HG02884 (cell line): ENCODE data around the gene MS4A10.
"Not testable (repeated sequence)": the region's sequence is repeated elsewhere in the genome, so short reads cannot be mapped to it uniquely, and the experiment has no call there.

Experiments used
- ATAC-seq: cut with Tn5 transposase; IDR thresholded peaks from one replicate; pipeline ENCODE4 v1.9.1; 2021; ENCODE audit warnings: mild to moderate bottlenecking, moderate library complexity; ENCODE audit not compliant: unreplicated experiment

The MS4A10 gene

GRCh38 chr11:60821827-60822599 is 36.9 kb downstream of the MS4A10 start:
- no peak for ATAC-seq

- ATAC-seq, result not testable (repeated sequence)
Measured at GRCh38 chr11:60823745-60824306, 38.7 kb downstream of the MS4A10 start.

- no peak for ATAC-seq
Measured at GRCh38 chr11:60825118-60825517, 40.0 kb downstream of the MS4A10 start.

GRCh38 chr11:60825790-60826189 is 40.7 kb downstream of the MS4A10 start:
- no peak for ATAC-seq

- ATAC-seq, result no peak
Measured at GRCh38 chr11:60830478-60831142, 45.5 kb downstream of the MS4A10 start.

GRCh38 chr11:60831143-60831500 is 46.0 kb downstream of the MS4A10 start:
- peak; percentile 75 for ATAC-seq

- no peak for ATAC-seq
Measured at GRCh38 chr11:60831501-60832079, 46.5 kb downstream of the MS4A10 start.

- ATAC-seq, result no peak
Measured at GRCh38 chr11:60834742-60835533, 49.8 kb downstream of the MS4A10 start.

- ATAC-seq, result no peak
Measured at GRCh38 chr11:60835534-60835846, 50.4 kb downstream of the MS4A10 start.

- ATAC-seq, result no peak
Measured at GRCh38 chr11:60836866-60837515, 51.9 kb downstream of the MS4A10 start.

GRCh38 chr11:60838132-60838531 is 53.0 kb downstream of the MS4A10 start:
- no peak for ATAC-seq

- no peak for ATAC-seq
Measured at GRCh38 chr11:60840470-60841430, 55.6 kb downstream of the MS4A10 start.

GRCh38 chr11:60841797-60842667 is 56.9 kb downstream of the MS4A10 start, which contains the start of gene CCDC86:
Gene CCDC86, plus strand, starts transcription at chr11:60842113. Its CDS starts 12 bp downstream, at chr11:60842125.
- peak; percentile 51 for ATAC-seq

GRCh38 chr11:60842668-60843600 is 57.8 kb downstream of the MS4A10 start:
- ATAC-seq, result no peak

- ATAC-seq, result no peak
Measured at GRCh38 chr11:60844045-60844869, 59.1 kb downstream of the MS4A10 start.

- ATAC-seq, result no peak
Measured at GRCh38 chr11:60844870-60845221, 59.7 kb downstream of the MS4A10 start.

- ATAC-seq, result no peak
Measured at GRCh38 chr11:60845338-60845737, 60.2 kb downstream of the MS4A10 start.
